HepG2 (cell line): ENCODE results near the gene DST. TPM values are rescaled to one million over a fixed set of nuclear protein-coding genes. Genes with fewer than 3 reads are reported as not detected.

Experiments
- ATAC-seq: fragments of 200-7000 bp; cut with Tn5 transposase; 3 replicates; pipeline ENCODE4 v1.9.1; 2020; ENCODE audit warnings: mild to moderate bottlenecking, moderate library complexity
- BruUV-seq: library from RNA; stranded (reverse); fragments of 400-500 nt; replicated peaks from 2 replicates; lab custom pipeline; 2021; lab: Mats Ljungman, UMichigan
- CTCF ChIA-PET: fragments of 300-600 bp; formaldehyde crosslinking; extraction: SDS; loops from one replicate; lab custom pipeline; 2021; ENCODE audit warnings: low total read pairs, inconsistent platforms, low intra/inter-chr PET ratio; lab: Yijun Ruan, JAX
- POLR2A ChIA-PET: fragments of 350-600 bp; sonication (Branson Sonifier 250); formaldehyde crosslinking; loops from one replicate; lab custom pipeline; 2020; ENCODE audit warnings: antibody characterized with exemption, inconsistent platforms; lab: Yijun Ruan, JAX
- DNase-seq: peaks from one replicate; pipeline ENCODE4 v3.0.0-alpha.2; 2015; ENCODE audit warnings: low spot score
- FAIRE-seq: peaks from 3 replicates; lab custom pipeline; 2011; peaks lifted over from hg19 to GRCh38; lab: Jason Lieb, UNC
- H2AFZ ChIP-seq: one replicate; pipeline ENCODE4 v1.6.1; 2011; ENCODE audit warnings: low read length, inconsistent platforms
- H3K27ac ChIP-seq: fragments of 300-600 bp; 3 replicates; pipeline ENCODE4 v1.8.0; 2011; ENCODE audit warnings: mixed run types, mild to moderate bottlenecking, mixed read lengths, low read length, inconsistent platforms; ENCODE audit not compliant: insufficient read depth; ENCODE audit errors: extremely low read length
- H3K27me3 ChIP-seq, 2 experiments: fragments of 200-600 bp in 1 of 2; 2 replicates in 1 of 2; 3 replicates in 1 of 2; pipeline versions ENCODE4 v1.6.0 to v1.8.0; 2011; ENCODE audit warnings: low read length in 2 of 2, mild to moderate bottlenecking in 2 of 2, moderate library complexity in 2 of 2, inconsistent platforms in 1 of 2; ENCODE audit not compliant: insufficient read depth in 2 of 2, control insufficient read depth in 1 of 2
- H3K36me3 ChIP-seq, 2 experiments: fragments of 200-600 bp in 1 of 2; replicated peaks in 1 of 2; 2 replicates in 1 of 2; 3 replicates in 1 of 2; pipeline versions ENCODE4 v1.5.1 to v1.8.0; 2011; ENCODE audit warnings: low read length in 2 of 2, inconsistent platforms in 1 of 2; ENCODE audit not compliant: insufficient read depth in 2 of 2, control insufficient read depth in 1 of 2
- H3K4me1 ChIP-seq: 2 replicates; pipeline ENCODE4 v1.5.1; 2012; ENCODE audit warnings: low read length, inconsistent platforms; ENCODE audit not compliant: insufficient read depth
- H3K4me2 ChIP-seq: 2 replicates; pipeline ENCODE4 v1.6.0; 2011; ENCODE audit warnings: low read depth, low read length, inconsistent platforms
- H3K4me3 ChIP-seq, 3 experiments: fragments of 200-600 bp in 1 of 3; sonication (generic), shearing (Covaris generic) in 1 of 3; replicated peaks in 1 of 3; 2 replicates each; pipeline ENCODE4 v1.5.1; 2011 to 2016; ENCODE audit warnings: low read length in 3 of 3, inconsistent platforms in 2 of 3, low read depth in 2 of 3, mild to moderate bottlenecking in 2 of 3, control low read depth in 1 of 3, mixed read lengths in 1 of 3; ENCODE audit not compliant: insufficient read depth in 1 of 3
- H3K79me2 ChIP-seq: one replicate; pipeline ENCODE4 v1.6.1; 2011; ENCODE audit warnings: low read length, inconsistent platforms; ENCODE audit not compliant: insufficient read depth
- H3K9ac ChIP-seq: 2 replicates; pipeline ENCODE4 v1.6.0; 2011; ENCODE audit warnings: mild to moderate bottlenecking, low read depth, low read length, inconsistent platforms; ENCODE audit not compliant: insufficient read depth
- H3K9me3 ChIP-seq: 2 replicates; pipeline ENCODE4 v1.5.1; 2012; ENCODE audit warnings: mild to moderate bottlenecking, low read length
- H4K20me1 ChIP-seq: 2 replicates; pipeline ENCODE4 v1.6.0; 2011; ENCODE audit warnings: inconsistent platforms, mild to moderate bottlenecking, low read length, moderate library complexity; ENCODE audit not compliant: insufficient read depth
- BCL6 ChIP-seq: IDR thresholded peaks from 2 replicates; pipeline ENCODE4 v1.6.1; 2016; ENCODE audit warnings: missing genetic modification reagents, missing compliant biosample characterization
- MTA1 ChIP-seq: sonication (generic); formaldehyde crosslinking; IDR thresholded peaks from 2 replicates; pipeline ENCODE4 v1.4.0; 2020; ENCODE audit warnings: missing genetic modification reagents, mild to moderate bottlenecking, borderline replicate concordance
- RBM39 ChIP-seq: fragments of 200-400 bp; formaldehyde crosslinking; IDR thresholded peaks from one replicate; pipeline ENCODE4 v1.6.1; 2018; ENCODE audit warnings: antibody characterized with exemption, mild to moderate bottlenecking, low read depth, low read length; ENCODE audit not compliant: poor library complexity, severe bottlenecking
- SIN3B ChIP-seq: fragments of 150-350 bp; IDR thresholded peaks from 2 replicates; pipeline ENCODE4 v1.6.1; 2014; ENCODE audit warnings: low read length
- ZHX1 ChIP-seq: sonication (generic); formaldehyde crosslinking; IDR thresholded peaks from 2 replicates; pipeline ENCODE4 v1.8.1; 2022; ENCODE audit warnings: low read depth, mild to moderate bottlenecking, missing genetic modification reagents
- ZNF781 ChIP-seq: sonication (generic); formaldehyde crosslinking; IDR thresholded peaks from 2 replicates; pipeline ENCODE4 v1.5.1; 2020; ENCODE audit warnings: borderline replicate concordance, mild to moderate bottlenecking, missing genetic modification reagents; ENCODE audit errors: not compliant biosample characterization
- ZSCAN29 ChIP-seq: sonication (generic); formaldehyde crosslinking; conservative IDR thresholded peaks from 2 replicates; pipeline ENCODE4 v1.4.0; 2020; ENCODE audit warnings: mild to moderate bottlenecking, missing genetic modification reagents
- WGBS: methylation state at CpG from one replicate; pipeline ENCODE4 v1.1.6; 2017; ENCODE audit warnings: low lambda C conversion rate; 5-methylcytosine and 5-hydroxymethylcytosine counted together
- in situ Hi-C: cut with HindIII; loops from 2 replicates; pipeline ENCODE4 v1.10.0; 2017; ENCODE audit warnings: low pct_unique_long_range_greater_than_20kb; ENCODE audit not compliant: extremely low pct_ligation_motif_present
- intact Hi-C: fragments of 100-400 bp; cut with micrococcal nuclease; formaldehyde crosslinking; loops from one replicate; pipeline ENCODE4 v1.10.0; 2022; ENCODE audit not compliant: unreplicated experiment
- polyA plus RNA-seq, 8 experiments: library from polyadenylated mRNA; depleted of rRNA in 3 of 8; stranded (reverse) in 7 of 8; unstranded in 1 of 8; fragments of >200 nt; fragmentation: Illumina TruSeq in 4 of 8; extraction: Trizol in 4 of 8; gene quantifications; 2 replicates each; pipeline versions ENCODE4 v1.2.1 to v1.2.3, GENCODE V29; 2011 to 2016; ENCODE audit warnings: low read depth in 4 of 8, missing spikeins in 1 of 8, mixed read lengths in 1 of 8; ENCODE audit not compliant: insufficient read depth in 1 of 8
- total RNA-seq, 5 experiments: library from RNA; depleted of rRNA; stranded (reverse); fragments of >200 nt; fragmentation: Illumina TruSeq; extraction: Trizol; gene quantifications; 2 replicates each; pipeline ENCODE4 v1.2.3, GENCODE V29; 2016; ENCODE audit warnings: low read depth in 1 of 5

DST gene
- total and polyA plus RNA-seq, 2 of the 13 experiments (the other 11 are each of a cell fraction or from before 2014, with no cell fraction given): 64.4 to 89.0 TPM

- no peak overlapping the region for H3K4me2 ChIP-seq
- H3K9me3 ChIP-seq: no peaks in the 10 kb centered on the region
- H3K79me2 ChIP-seq: peaks cover 13% of the 10 kb centered on the region
- no peaks in the 10 kb centered on the region for H3K27me3 ChIP-seq
- H3K4me3 ChIP-seq: no peak overlapping the region
- BruUV-seq: no TSS peak
- ChIA-PET CTCF (no interaction called here), POLR2A (interaction anchor here (1.1 to 1.4 kb wide), 2 partner anchors 16 to 29 kb away, joined by 3 read pairs; no protein-coding TSS in a partner anchor)
- intact Hi-C loops: no loop called here
- H4K20me1 ChIP-seq: no peaks in the 10 kb centered on the region
- in situ Hi-C loops: no loop called here
- DNase-seq: no peak
- no peak overlapping the region for H3K27ac ChIP-seq
- 91% methylated on average over 1 of the region's 1 CpG for whole genome bisulfite sequencing
- no peak for ATAC-seq
- no peak overlapping the region for H3K9ac ChIP-seq
- no peak for FAIRE-seq
- H2AFZ ChIP-seq: no peak overlapping the region
- H3K36me3 ChIP-seq: peaks cover 0 to 2% of the 10 kb centered on the region in 2 experiments; a peak in 1 of 5 replicates
- TF ChIP-seq SIN3B: no peak
- 0 out of 2 replicates have a peak, but pooled peaks have one; percentile 7 for TF ChIP-seq ZSCAN29
- H3K4me1 ChIP-seq: peaks cover 57% of the 10 kb centered on the region
These were observed 39.9 kb upstream of the DST start for GRCh38 chr6:56682635-56683034.

DNA sequence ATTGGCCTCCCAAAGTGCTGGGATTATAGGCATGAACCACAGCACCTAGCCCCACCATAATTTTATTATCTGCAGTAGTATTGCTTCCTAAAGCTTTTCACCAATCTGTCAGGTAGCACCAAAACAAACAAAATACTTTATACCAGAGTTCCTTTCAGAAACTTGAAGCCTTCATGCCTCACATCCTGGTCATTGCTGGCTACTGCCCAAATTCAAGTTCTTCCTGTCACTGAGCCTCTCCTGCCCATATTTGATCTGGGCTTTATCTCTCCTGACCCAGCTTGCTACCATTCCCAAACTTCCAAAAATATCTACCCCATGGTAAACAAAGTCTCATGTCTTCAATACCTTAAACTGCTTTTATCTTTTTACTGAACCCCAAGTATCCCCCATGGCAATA lies 34.9 kb upstream of the DST start:
- Histone ChIP-seq H3K9ac (no peak overlapping the region), H3K27ac (no peak overlapping the region), H4K20me1 (no peaks in the 10 kb centered on the region), H3K4me3 (no peak overlapping the region), H3K36me3 (peaks cover 0 to 2% of the 10 kb centered on the region in 2 experiments; a peak in 1 of 5 replicates), H3K4me1 (peaks cover 7% of the 10 kb centered on the region), H3K9me3 (no peaks in the 10 kb centered on the region), H3K79me2 (peaks cover 3% of the 10 kb centered on the region), H2AFZ (no peak overlapping the region), H3K27me3 (no peaks in the 10 kb centered on the region), H3K4me2 (no peak overlapping the region)
- in situ Hi-C loops (no loop called here), intact Hi-C loops (no loop called here)
- FAIRE-seq (no peak), ATAC-seq (no peak), DNase-seq (no peak)
- ChIA-PET POLR2A (interaction anchor here (1.1 to 2.0 kb wide), 2 partner anchors 10 to 13 kb away, joined by 3 to 5 read pairs; no protein-coding TSS in a partner anchor), CTCF (no interaction called here)
- no peak for TF ChIP-seq MTA1 (CRISPR knock-in tag)
- TF ChIP-seq ZNF781 (CRISPR knock-in tag): no peak
- no peak for TF ChIP-seq BCL6
- TF ChIP-seq ZHX1: no peak
- TF ChIP-seq RBM39: no peak
- BruUV-seq: no TSS peak
